Psoas muscle (tissue), 8 donors: ENCODE data around the gene NSF. TPM values are rescaled to one million over a fixed set of nuclear protein-coding genes. Genes with fewer than 3 reads are reported as not detected.

Experiments used
- ATAC-seq, 4 donors: fragments of 200-7000 bp; cut with Tn5 transposase; one replicate each; pipeline ENCODE4 v1.9.1; 2020; ENCODE audit warnings: moderate library complexity in 3 of 4, mild to moderate bottlenecking in 2 of 4
- DNase-seq, 2 donors: peaks; one replicate each; pipeline ENCODE4 v3.0.0-alpha.2; 2020
- H3K27ac ChIP-seq: fragments of 200-600 bp; one replicate; pipeline ENCODE4 v1.8.0; 2022
- H3K27me3 ChIP-seq, 3 donors: fragments of 200-600 bp in 1 of 3; one replicate each; pipeline versions ENCODE4 v1.6.1 to v1.8.0; 2013 to 2022; ENCODE audit warnings: low read length in 2 of 3, mild to moderate bottlenecking in 2 of 3, moderate library complexity in 1 of 3; ENCODE audit not compliant: insufficient read depth in 3 of 3
- H3K36me3 ChIP-seq, 2 donors: fragments of 200-600 bp in 1 of 2; one replicate each; pipeline versions ENCODE4 v1.6.1 to v1.8.0; 2013 to 2022; ENCODE audit warnings: low read depth in 1 of 2, mild to moderate bottlenecking in 1 of 2, moderate library complexity in 1 of 2; ENCODE audit not compliant: insufficient read depth in 1 of 2
- H3K4me1 ChIP-seq: fragments of 200-600 bp; one replicate; pipeline ENCODE4 v1.8.0; 2022
- H3K4me3 ChIP-seq: fragments of 200-600 bp; one replicate; pipeline ENCODE4 v1.8.0; 2022; ENCODE audit warnings: mild to moderate bottlenecking
- H3K9me3 ChIP-seq: fragments of 200-600 bp; one replicate; pipeline ENCODE4 v1.8.0; 2022
- WGBS, 3 donors: extraction: QIAGEN DNeasy Blood & Tissue Kit; methylation state at CpG; one replicate each; pipeline versions ENCODE4 v1.1.6 to v1.1.7; 2013; 5-methylcytosine and 5-hydroxymethylcytosine counted together
- intact Hi-C, 2 donors: fragments of 100-400 bp; cut with DNase I; formaldehyde crosslinking; loops; one replicate each; pipeline versions ENCODE4 v1.11.0 to v1.14.2; 2022
- polyA plus RNA-seq, 3 donors: library from polyadenylated mRNA; stranded (reverse); fragments of 200-250 nt; gene quantifications; one replicate each; pipeline ENCODE4 v1.2.3, GENCODE V29; 2013
- total RNA-seq, 4 donors: library from RNA; stranded (reverse); fragmentation: NEBNext Ultra II Directional in 2 of 4; extraction: Animal tissue kit (Norgen Biotek cat#: 25700) in 2 of 4; gene quantifications; one replicate each; pipeline versions ENCODE4 v1.2.1 to v1.2.4, GENCODE V29; 2021 to 2023
- TF ChIP-seq, protein P1 (sequence below): fragments of 200-600 bp; IDR thresholded peaks from one replicate; pipeline ENCODE4 v1.8.0; 2022; ENCODE audit warnings: antibody characterized with exemption
- donor health status: healthy with polysubstance abuse.
- donor health status: DM: no; HTN: no; CAD: no; lungs with moderate emphysema.
- donor health status: Bipolar disorder and iron deficiency.
- donor health status: healthy.
- donor health status: DM: yes; HTN: yes; CAD: no.
- donor health status: DM: no; HTN: no; CAD: no.
- donor health status: DM: no; HTN: no; CAD: no.
- donor health status: DM: yes; HTN: yes; CAD: no.

Gene NSF
- total and polyA plus RNA-seq, 7 donors = 19.3 to 103 (median 40.2) TPM

DNA sequence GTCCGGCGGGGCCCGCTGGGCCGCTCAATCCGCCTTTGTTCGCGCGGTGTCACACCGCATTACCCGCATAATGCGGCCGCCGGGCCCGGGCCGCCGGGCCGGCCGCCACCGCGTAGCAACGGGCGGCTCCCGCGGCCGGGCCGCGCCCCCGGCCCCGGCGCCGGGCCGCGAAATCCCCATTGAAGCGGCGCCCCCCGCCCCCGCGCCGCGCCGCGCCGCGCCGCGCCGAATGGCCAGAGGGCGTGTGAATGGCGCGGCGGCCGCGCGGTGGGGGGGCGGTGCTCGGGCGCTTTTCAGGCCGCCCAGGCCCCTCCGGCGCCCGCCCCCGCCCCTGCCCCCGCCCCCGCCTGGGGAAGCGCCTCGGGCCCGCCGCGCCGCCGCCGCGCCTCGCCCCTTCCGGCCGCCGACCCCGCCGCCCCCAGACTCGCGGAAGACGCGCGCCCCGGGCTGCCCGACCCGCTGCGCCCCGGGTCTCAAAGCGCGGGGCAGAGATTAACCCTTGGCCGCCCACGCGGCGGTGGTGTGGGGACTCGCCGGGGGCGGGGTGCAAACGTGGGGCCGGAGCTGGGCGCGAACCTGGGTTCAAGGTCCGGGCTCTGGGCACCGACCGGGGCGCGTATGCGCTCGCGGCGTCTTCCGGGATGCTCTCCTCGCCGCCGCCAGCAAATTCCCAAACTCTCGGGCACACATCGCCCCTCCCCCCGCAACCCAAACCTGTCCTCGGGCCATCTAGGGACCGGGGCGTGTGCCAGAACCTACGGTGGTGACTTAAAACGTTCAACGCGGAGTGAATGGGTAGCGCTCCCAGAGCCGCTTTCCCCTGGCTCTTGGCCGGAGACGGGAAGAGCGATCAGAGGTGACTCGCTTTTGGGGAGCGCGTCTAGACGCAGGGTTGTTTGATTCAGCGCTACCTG is 181.3 kb downstream of the NSF start:
- Histone ChIP-seq H3K4me3 (peak overlapping the region; percentile 68), H3K4me1 (peaks cover 6% of the 10 kb centered on the region), H3K9me3 (no peaks in the 10 kb centered on the region), H3K27ac (no peak overlapping the region), H3K27me3 (peaks cover 0 to 58% (median 16%) of the 10 kb centered on the region in 3 donors), H3K36me3 (no peaks in the 10 kb centered on the region)
- DNase-seq = peak; percentile 35 to 58
- intact Hi-C loops = loop anchor here in 1 of 2 donors (5.0 kb wide), 1 partner anchor 50 kb away; no protein-coding TSS in a partner anchor
- 1 to 4% (median 3%) methylated on average over 49 to 134 of the region's 135 CpGs for WGBS, 3 donors
- ATAC-seq = peak in 3 of 4 donors; percentile 2 to 23 (median 19)
- TF ChIP-seq, protein P1, sequence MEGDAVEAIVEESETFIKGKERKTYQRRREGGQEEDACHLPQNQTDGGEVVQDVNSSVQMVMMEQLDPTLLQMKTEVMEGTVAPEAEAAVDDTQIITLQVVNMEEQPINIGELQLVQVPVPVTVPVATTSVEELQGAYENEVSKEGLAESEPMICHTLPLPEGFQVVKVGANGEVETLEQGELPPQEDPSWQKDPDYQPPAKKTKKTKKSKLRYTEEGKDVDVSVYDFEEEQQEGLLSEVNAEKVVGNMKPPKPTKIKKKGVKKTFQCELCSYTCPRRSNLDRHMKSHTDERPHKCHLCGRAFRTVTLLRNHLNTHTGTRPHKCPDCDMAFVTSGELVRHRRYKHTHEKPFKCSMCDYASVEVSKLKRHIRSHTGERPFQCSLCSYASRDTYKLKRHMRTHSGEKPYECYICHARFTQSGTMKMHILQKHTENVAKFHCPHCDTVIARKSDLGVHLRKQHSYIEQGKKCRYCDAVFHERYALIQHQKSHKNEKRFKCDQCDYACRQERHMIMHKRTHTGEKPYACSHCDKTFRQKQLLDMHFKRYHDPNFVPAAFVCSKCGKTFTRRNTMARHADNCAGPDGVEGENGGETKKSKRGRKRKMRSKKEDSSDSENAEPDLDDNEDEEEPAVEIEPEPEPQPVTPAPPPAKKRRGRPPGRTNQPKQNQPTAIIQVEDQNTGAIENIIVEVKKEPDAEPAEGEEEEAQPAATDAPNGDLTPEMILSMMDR = no peak

DNA sequence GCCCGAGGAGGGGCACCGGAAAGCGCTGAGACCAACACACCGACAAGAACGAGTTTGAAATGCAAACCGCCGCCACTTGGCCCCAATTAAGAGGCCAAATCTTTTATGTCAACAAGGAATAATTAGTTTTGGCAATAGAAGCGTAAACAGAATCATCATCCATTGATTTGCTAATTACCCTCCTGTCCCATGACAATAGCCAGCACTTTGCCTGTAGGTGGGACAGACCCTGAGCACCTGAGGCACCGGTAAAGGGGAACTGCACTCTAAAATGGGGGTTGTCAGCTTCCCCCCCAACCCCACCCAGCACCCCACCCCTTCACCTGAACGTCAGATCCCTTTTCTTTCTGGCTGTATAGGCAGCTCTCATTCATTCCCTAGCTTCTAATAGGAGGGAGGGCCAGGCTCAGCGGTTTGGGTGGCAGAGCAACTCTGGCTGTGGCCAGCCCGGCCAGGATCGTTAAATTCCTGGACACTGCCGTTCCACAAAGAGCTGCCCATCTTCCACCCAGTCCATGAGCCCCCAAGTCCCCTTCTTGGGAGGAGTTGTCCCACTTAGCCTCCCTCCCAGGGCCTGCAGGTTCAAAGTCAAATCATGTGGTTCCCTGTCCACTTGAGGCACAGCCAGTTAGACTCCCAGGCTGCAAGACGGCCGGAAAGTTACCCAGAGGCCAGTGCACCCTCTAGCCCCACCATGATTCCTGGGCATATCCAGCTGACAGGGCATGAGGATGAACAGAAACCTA is 182.2 kb downstream of the NSF start:
- intact Hi-C loops = loop anchor here in 1 of 2 donors (5.0 kb wide), 1 partner anchor 50 kb away; no protein-coding TSS in a partner anchor
- peak overlapping the region; percentile 68 for H3K4me3 ChIP-seq
- H3K4me1 ChIP-seq = peaks cover 6% of the 10 kb centered on the region
- H3K27ac ChIP-seq = no peak overlapping the region
- DNase-seq (no peak), ATAC-seq (no peak)
- TF ChIP-seq, protein P1 = no peak
- WGBS, 3 donors = 28 to 35% (median 33%) methylated on average over 16 of the region's 16 CpGs
- H3K36me3 ChIP-seq = no peaks in the 10 kb centered on the region
- H3K27me3 ChIP-seq = peaks cover 0 to 65% (median 18%) of the 10 kb centered on the region in 3 donors
- no peaks in the 10 kb centered on the region for H3K9me3 ChIP-seq

DNA sequence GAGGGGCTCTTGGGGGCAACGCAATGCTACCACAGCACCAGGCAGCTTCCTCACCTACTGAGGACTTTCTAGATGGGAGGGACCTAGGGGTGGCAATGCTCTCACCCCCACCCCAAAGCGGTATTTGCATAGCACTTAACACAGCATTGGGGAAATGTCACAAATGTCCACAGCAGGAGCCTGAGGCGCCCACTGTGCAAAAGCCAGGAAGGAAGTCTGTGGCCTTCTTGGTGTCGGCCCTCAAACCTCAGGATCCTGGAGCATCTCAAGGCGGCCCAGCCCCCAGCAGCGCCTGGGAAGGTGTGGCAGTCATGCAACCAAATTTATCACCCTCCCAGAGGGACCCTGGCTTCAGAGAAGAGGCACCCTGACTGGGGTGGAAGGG is 182.7 kb downstream of the NSF start:
- ATAC-seq (no peak), DNase-seq (no peak)
- H3K4me3 ChIP-seq = no peak overlapping the region
- WGBS, 3 donors = 77 to 90% (median 82%) methylated on average over 6 of the region's 6 CpGs
- H3K4me1 ChIP-seq = peaks cover 6% of the 10 kb centered on the region
- intact Hi-C loops = loop anchor here in 1 of 2 donors (5.0 kb wide), 1 partner anchor 51 kb away; no protein-coding TSS in a partner anchor
- H3K27me3 ChIP-seq = peaks cover 0 to 68% (median 16%) of the 10 kb centered on the region in 3 donors
- no peak overlapping the region for H3K27ac ChIP-seq
- no peaks in the 10 kb centered on the region for H3K9me3 ChIP-seq
- TF ChIP-seq, protein P1 = no peak
- no peaks in the 10 kb centered on the region for H3K36me3 ChIP-seq

DNA sequence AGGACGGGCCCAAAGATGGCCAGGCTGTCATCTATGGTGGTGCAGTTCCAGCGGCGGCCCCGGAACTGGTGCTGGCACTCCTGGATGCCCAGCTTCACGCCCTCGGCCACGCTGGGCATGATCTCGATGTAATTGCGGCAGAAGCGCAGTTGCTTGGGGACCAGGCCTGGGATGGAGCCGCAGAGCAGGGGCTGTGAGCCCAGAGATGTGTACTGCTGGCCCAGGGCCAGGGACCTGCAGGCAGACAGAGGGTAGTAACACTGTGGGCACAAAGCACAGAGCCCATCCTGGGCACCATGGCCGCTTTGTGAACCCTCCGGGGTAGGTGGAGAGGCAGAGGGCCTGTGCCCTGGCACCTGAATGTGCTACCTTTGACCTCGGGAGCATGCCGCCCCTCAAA is 183.2 kb downstream of the NSF start:
- 78 to 83% (median 79%) methylated on average over 14 to 15 of the region's 15 CpGs for WGBS, 3 donors
- no peak overlapping the region for H3K4me3 ChIP-seq
- TF ChIP-seq, protein P1 = no peak
- H3K27me3 ChIP-seq = peaks cover 0 to 63% (median 12%) of the 10 kb centered on the region in 3 donors
- H3K4me1 ChIP-seq = peaks cover 6% of the 10 kb centered on the region
- intact Hi-C loops = loop anchor here in 1 of 2 donors (5.0 kb wide), 1 partner anchor 51 kb away; no protein-coding TSS in a partner anchor
- no peak overlapping the region for H3K27ac ChIP-seq
- DNase-seq (no peak), ATAC-seq (no peak)
- no peaks in the 10 kb centered on the region for H3K36me3 ChIP-seq
- H3K9me3 ChIP-seq = no peaks in the 10 kb centered on the region
